Activated CD8-positive, alpha-beta memory T cell treated with anti-CD3 and anti-CD28 coated beads, Interleukin-2, amount 50 U/mL, for 4 hours (primary cell): ENCODE data around the gene MKRN3.
"Not testable (repeated sequence)": the region's sequence is repeated elsewhere in the genome, so short reads cannot be mapped to it uniquely, and the experiment has no call there.

Experiments used
- DNase-seq: peaks from one replicate; pipeline ENCODE4 v3.0.0-alpha.2; 2020

MKRN3 gene

GRCh38 chr15:23594252-23594770 is 28.8 kb downstream of the MKRN3 start:
- DNase-seq: no peak

- no peak for DNase-seq
Measured at GRCh38 chr15:23595368-23595767, 29.9 kb downstream of the MKRN3 start.

DNA sequence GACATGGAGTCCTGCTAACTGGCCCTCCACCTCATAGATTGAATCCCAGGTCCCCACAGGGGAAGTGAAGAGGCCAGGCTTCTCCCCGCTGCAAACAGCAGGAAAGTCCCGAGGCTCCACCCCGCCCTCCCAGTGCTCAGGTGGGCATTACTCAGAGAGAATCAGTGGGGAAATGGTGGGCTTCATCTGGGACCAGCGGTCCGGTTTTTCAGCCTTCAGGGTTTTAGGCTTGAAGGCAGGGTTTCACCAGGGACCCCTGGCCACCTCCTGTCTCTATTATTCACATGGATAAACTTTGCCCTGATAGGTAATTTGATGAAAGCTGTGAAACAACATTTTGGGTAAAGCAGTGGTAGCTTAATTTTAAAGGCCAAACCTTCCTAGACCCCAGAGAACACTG is 31.3 kb downstream of the MKRN3 start:
- no peak for DNase-seq

- DNase-seq: not testable (repeated sequence)
Measured at GRCh38 chr15:23597278-23597677, 31.8 kb downstream of the MKRN3 start.

- DNase-seq: no peak
Measured at GRCh38 chr15:23599053-23599452, 33.6 kb downstream of the MKRN3 start.

GRCh38 chr15:23602124-23602523 is 36.6 kb downstream of the MKRN3 start:
- DNase-seq: no peak

- DNase-seq: no peak
Measured at GRCh38 chr15:23606226-23606625, 40.8 kb downstream of the MKRN3 start.

DNA sequence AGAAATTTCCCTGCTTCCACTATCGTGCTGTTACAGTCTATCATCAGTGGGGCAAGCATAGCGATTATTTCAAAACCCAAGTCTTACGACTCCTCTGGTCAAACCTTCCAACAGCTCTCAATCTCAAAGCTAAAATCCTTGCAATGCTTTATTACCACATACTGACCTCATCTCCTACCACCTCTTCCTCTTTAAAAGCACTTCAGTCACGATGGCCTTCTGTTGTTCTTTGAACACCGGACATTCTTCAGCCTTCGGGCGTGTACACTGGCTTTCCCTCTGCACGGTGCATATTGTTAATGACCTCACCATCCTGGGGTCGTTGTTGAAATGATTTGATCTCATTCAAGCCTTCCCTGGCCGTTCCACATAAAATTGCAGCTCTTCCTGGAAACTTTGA is 51.1 kb downstream of the MKRN3 start:
- no peak for DNase-seq
